Lower leg skin (tissue), 3 donors: ENCODE data around the gene IL23R.

Experiments used
- POLR2A ChIP-seq, 2 donors: fragments of 450-650 bp; IDR thresholded peaks; one replicate each; pipeline ENCODE4 v1.6.1; 2016 to 2017; ENCODE audit warnings: antibody characterized with exemption in 2 of 2, mild to moderate bottlenecking in 1 of 2, moderate library complexity in 1 of 2
- TF ChIP-seq, protein P1 (sequence below), 3 donors: fragments of 450-650 bp; IDR thresholded peaks; one replicate each; pipeline ENCODE4 v1.5.1; 2016; ENCODE audit warnings: antibody characterized with exemption in 3 of 3, mild to moderate bottlenecking in 3 of 3, moderate library complexity in 2 of 3

DNA sequence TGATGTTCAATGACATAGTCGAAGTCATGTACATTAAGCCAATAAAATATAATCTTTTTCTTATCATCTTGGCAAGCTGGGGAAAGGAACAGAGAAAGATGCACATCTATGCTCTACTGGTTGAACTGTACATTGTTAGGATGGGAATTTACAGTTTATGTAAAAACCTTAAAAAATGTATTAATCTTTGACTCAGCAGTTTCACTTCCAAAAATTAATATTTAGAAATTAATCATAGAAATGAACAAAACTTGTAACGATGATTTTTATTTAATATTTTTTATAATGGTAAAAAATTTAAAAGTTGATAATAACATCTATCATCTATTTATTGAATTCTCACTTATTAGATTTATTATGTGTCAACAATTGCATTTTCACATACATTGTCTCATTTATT lies 25.8 kb upstream of the IL23R start:
- TF ChIP-seq, protein P1, sequence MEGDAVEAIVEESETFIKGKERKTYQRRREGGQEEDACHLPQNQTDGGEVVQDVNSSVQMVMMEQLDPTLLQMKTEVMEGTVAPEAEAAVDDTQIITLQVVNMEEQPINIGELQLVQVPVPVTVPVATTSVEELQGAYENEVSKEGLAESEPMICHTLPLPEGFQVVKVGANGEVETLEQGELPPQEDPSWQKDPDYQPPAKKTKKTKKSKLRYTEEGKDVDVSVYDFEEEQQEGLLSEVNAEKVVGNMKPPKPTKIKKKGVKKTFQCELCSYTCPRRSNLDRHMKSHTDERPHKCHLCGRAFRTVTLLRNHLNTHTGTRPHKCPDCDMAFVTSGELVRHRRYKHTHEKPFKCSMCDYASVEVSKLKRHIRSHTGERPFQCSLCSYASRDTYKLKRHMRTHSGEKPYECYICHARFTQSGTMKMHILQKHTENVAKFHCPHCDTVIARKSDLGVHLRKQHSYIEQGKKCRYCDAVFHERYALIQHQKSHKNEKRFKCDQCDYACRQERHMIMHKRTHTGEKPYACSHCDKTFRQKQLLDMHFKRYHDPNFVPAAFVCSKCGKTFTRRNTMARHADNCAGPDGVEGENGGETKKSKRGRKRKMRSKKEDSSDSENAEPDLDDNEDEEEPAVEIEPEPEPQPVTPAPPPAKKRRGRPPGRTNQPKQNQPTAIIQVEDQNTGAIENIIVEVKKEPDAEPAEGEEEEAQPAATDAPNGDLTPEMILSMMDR (IDR thresholded peaks at IDR 0.05), result no peak
- TF ChIP-seq POLR2A (IDR thresholded peaks at IDR 0.05), result no peak
